Stimulated activated CD4-positive, alpha-beta T cell treated with anti-CD3 and anti-CD28 coated beads, Interleukin-12 subunit alpha, Interleukin-12 subunit beta, amount 100 ng/mL, for 24 hours (primary cell): ENCODE data around the gene WWC2.
"Not testable (repeated sequence)": the region's sequence is repeated elsewhere in the genome, so short reads cannot be mapped to it uniquely, and the experiment has no call there.

Source experiments
- DNase-seq, 2 experiments: peaks; one replicate each; pipeline ENCODE4 v3.0.0-alpha.2; 2020; ENCODE audit warnings: low read depth in 2 of 2

The WWC2 gene

GRCh38 chr4:183172881-183173280 is 73.8 kb downstream of the WWC2 start:
- no peak for DNase-seq

DNA sequence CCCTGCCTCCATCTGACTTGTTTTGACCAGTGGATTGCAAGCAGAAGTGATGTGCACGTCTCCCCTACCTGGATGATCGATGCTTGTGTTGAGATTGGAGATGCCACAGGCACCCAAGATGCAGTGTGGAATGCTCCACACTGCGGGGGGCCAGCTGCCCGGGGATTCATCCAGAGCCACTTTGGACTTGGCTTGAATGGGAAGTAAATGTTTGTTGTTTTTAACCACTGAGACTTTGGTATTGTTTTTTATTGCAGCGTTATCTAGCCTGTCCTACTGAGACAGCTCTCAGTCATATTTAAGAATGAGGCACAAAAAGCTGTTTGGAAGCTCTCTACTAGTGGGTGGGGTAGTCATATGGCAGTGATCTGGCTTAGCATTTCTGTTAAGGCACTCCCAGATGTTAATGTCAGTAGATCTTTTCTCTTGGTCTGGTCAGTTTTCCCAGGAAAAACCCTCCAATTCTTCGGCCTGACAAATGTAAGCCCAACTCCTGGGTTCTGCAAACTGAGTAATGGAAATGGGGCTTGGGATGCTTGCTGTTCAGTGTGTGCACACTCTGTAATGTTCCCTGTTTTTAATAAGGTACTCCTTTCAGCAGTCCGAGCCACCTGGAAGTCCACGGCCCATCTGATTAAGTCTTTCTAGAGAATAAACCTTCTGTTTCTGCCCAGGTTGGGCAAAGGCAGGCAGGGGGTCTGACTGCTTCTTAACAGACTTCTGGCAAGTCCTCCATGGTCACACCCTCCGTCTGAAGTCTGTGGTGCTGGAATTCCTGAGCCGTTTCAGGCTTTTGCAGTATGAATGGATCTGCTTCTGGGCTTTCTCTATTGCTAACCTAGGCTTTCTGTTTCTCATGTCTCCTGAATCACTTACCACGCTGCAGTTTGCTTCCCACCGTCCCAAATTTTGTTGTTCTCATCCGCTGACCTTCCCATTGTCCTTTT is 74.8 kb downstream of the WWC2 start:
- no peak for DNase-seq

GRCh38 chr4:183175631-183176232 is 76.7 kb downstream of the WWC2 start:
- DNase-seq = no peak

DNA sequence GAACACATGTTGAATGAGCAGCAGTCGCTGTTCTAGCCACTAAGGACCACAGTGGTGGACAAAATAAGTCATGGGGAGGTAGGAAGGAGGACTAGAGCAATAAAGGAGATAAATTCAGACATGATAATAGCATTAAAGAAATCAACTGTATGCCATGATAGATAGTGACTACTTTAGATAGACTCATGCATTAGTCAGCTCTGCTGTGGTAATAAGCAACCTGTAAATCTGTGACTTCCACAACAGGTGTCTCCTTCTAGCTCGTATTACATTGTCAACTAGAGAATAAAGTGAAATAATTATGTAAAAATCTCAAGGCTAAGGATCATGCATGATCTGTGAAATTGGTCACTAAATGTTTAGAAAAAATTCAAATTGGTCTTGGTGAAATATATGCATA is 77.9 kb downstream of the WWC2 start:
- DNase-seq = no peak

DNA sequence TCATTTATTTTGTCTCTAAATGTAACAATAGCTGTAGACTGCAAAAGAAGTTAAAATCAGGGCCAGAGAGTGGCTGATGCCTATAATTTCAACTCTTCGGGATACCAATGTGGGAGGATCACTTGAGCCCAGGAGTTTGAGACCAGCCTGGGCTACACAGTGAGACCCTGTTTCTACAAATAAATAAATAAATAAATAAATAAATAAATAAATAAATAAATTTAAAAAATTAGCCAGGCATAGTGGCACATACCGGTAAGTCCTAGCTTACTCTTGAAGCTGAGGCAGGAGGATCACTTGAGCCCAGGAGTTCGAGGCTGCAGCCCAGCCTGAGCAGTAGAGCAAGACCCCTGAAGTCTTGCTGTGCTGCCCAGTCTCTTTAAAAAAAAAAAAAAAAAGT is 79.1 kb downstream of the WWC2 start:
- no peak for DNase-seq

DNA sequence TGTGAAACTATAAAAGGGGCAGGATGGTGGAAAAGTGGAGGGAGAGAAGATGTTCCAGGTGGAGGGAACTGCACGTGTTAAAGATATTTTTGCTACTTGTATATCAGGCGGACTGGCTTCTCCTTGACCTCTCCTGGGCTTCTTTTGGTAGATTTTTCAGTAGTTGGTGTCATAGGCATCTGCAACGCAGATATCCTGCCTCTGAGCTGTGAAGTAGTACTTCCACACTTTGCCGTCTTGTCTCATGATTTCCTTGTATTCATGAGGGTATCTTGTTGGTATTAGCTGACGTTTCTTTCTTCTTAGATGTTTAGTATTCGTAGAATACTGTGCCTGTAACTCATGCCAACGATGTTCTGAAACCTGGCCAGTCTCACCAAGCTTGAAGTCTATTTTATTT is 81.0 kb downstream of the WWC2 start:
- DNase-seq = no peak

- DNase-seq = no peak
Observed at GRCh38 chr4:183180621-183181020, 81.6 kb downstream of the WWC2 start.

DNA sequence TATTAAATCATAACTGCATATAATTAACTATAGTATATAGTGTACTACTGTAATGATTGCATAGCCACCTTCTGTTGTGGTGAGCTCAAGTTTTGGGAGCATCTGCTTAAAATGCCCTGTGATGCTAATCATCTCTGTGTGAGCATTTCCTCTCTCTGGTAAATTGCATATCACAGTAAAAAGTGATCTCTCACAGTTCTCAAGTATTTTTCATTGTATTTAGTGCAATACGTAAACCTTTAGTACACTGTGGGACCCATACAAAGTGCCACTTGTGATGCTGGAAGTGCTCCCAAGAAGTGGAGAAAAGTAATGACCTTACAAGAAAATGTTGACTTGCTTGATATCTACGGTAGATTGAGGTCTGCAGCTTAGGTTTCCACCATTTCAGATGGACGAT is 82.0 kb downstream of the WWC2 start:
- no peak for DNase-seq

GRCh38 chr4:183182873-183183725 is 84.0 kb downstream of the WWC2 start:
- peak in 1 of 2 experiments; percentile 13 for DNase-seq

DNA sequence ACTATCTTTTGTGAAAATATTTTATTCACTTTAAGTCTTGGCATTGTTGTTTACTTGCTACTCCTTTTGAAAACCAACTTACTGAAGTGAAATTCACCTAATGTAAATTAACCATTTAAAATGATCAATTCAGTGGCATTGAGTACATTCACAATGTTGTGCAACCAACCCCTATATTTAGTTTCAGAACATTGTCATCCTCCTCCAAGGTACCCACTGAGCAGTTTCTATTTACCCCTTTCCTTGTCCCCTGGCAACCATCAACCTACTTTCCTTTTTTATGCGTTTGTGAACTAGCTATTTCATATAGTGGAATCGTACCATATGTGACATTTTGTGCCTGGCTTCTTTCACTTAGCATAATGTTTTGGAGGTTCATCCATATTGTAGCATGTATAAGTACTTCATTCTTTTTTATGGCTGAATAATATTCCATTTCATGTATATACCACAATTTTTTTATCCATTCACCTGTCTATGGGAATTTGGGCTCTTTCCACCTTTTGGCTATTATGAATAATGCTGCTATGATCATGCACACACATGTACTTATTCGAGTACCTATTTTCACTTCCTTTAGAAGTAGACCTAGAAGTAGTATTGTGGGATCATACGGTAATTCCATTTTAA is 85.0 kb downstream of the WWC2 start:
- DNase-seq = no peak

DNA sequence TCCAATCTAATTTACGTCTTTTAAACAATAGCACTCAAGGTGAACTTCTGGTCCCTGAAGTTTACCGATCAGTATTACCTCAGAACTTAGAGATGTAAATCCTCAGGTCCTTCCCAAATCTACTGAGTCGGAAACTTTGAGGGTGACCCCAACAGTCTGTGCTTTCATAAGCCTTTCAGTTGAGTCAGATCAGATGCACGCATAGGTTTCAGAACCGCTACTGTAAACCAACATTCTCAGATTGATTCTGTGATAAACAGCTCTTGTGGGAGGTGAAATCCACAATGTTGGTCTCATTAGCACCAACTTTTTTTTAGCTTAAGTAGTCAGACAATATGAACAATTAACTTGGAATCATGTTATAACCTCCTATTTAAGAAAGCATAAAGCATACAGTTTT is 86.0 kb downstream of the WWC2 start:
- DNase-seq = no peak

- no peak for DNase-seq
Observed at GRCh38 chr4:183185559-183185958, 86.5 kb downstream of the WWC2 start.

DNA sequence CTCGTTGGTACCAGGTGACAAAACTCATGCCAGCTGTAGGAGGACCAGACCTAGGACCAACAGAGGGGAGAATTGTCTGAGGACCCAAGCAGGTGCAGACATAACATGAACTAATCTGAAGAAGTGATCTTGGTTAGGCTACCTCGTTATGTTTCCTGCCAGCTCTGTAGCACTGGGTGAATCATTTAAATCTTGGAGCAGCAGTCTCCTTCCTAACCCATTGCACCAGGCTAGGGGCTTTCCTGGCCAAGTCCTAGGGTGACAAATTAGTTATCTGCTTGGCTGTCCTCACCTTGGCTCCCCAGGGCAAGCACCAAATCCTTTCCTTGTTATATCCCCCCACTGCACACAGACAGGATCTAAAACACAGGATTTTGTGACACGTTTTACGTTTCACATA is 87.8 kb downstream of the WWC2 start:
- DNase-seq = no peak

DNA sequence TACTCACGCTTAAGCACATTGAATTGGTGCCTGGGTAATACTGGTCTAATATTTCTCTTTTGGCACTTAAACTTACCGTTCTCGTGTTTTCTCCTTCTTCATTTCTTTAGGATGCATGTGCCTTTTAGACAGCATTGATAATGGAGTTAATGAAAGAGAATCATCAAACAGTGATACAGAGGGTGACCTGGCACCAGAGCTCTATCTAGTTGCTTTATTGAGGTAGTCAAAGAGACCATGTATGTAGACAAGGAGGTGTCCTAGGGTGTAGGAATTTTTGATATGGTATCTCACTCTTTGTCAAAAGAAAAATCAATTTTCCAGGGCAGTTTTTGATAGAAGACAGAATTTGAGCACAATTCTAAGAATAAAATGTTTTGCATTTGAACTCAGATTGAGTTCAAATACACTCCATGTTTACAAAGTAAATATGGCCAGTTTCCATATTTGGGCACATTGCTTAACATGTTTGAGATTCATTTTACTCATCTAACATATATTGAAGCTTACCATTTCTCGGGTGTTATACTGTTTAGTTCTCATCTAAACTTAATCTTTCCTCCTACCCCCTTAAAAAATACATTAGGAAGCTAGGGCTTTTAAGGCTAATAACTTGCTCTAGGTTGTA is 92.0 kb downstream of the WWC2 start:
- DNase-seq = no peak

GRCh38 chr4:183191630-183192029 is 92.6 kb downstream of the WWC2 start:
- DNase-seq = no peak

GRCh38 chr4:183192571-183192970 is 93.5 kb downstream of the WWC2 start:
- DNase-seq = no peak

DNA sequence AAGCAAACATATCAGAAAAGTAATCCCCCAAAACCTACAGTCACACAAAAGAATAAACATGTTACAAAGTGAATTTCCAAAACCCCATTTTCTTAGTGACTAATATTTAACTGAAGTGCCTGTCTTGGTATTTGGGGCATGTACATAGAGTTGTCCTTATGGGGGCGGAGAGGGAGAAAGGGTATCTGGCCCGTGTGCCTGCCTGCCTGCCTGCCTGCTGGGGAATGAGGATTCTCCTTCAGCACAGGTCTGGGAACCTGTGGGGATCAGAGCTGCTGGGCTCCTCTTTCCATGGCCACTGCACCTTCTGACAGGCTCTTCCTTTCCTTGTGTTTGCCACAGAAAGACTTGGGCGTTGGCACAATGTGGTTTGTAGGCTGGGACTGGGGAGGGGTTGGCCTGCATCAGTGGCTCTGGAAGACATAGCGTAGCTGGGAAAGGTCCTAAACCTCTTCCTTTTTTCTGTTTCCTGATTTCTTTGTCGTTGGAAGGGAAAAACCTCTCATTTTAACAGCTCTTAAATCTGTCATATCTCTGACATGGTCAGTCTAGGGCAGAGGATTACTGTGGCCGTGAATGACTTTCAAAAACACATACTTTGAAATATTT is 94.8 kb downstream of the WWC2 start:
- not testable (repeated sequence) for DNase-seq

DNA sequence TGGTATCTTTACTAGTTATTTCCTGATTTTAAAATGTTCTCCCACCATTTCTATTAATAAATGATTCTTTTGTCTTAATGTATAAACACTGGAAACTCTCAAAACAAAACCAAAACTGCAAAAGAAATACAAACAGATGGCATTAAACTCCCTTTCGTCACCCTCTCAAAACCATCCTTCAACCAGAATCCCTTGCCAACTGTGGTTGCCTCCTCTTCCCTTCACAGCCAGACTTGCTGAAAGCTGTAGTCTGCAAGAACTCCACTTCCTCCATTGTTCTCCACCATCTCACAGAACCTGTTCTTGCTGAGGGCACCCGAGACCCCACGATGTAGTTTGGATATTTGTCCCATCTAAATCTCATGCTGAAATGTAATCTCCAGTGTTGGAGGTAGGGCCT is 96.5 kb downstream of the WWC2 start:
- no peak for DNase-seq

GRCh38 chr4:183197140-183197539 is 98.1 kb downstream of the WWC2 start:
- no peak for DNase-seq

GRCh38 chr4:183200453-183200852 is 101.4 kb downstream of the WWC2 start:
- no peak for DNase-seq

DNA sequence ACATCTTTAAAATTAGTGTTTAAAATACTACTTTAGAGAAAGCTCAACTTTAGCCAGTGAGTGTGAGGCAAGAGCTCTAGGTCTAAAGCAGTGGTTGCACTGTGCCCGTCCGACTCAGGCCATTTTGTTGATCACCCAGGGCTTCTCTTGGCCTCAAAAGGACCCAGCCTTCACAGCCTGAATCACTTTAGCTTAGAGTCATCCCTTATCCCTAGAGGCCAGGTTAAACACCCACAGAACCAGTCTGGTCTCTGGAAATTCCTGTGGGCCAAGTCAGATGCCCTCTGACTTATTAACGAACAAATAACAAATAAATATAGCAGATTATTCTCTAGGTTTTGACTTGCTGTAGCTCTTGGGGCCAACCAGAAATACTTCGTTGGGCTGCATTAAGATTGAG is 102.3 kb downstream of the WWC2 start:
- DNase-seq = no peak
